Gastrocnemius medialis (tissue), 4 donors: Measurements from ENCODE around the gene TMEM201.

ENCODE experiments used
- CTCF ChIP-seq, 5 experiments: fragments of 450-650 bp in 3 of 5; fragments of 200-600 bp in 2 of 5; sonication (generic) in 2 of 5; IDR thresholded peaks in 4 of 5; conservative IDR thresholded peaks in 1 of 5; 1 replicate in 4 of 5; 2 replicates in 1 of 5; pipeline ENCODE4 v1.5.1; 2016 to 2019; ENCODE audit warnings: antibody characterized with exemption in 5 of 5, mild to moderate bottlenecking in 3 of 5, moderate library complexity in 3 of 5
- POLR2A ChIP-seq, 2 donors: fragments of 450-650 bp; IDR thresholded peaks; one replicate each; pipeline ENCODE4 v1.6.1; 2017; ENCODE audit warnings: antibody characterized with exemption in 2 of 2, mild to moderate bottlenecking in 2 of 2, moderate library complexity in 2 of 2

- TF ChIP-seq CTCF (IDR thresholded peaks at IDR 0.05 in 4 of 5, conservative IDR thresholded peaks at IDR 0.05 in 1 of 5) (no peak), POLR2A (IDR thresholded peaks at IDR 0.05) (no peak)
Measured at GRCh38 chr1:9606948-9607347, 18.2 kb downstream of the TMEM201 start.
